HepG2 (cell line): Measurements from ENCODE around the gene CBX5. TPM values are rescaled to one million over a fixed set of nuclear protein-coding genes. Genes with fewer than 3 reads are reported as not detected.

Experiments
- FOXO1 ChIP-seq: sonication (generic); formaldehyde crosslinking; IDR thresholded peaks from 2 replicates; pipeline ENCODE4 v1.4.0; 2020; ENCODE audit warnings: missing genetic modification reagents
- HDAC1 ChIP-seq: sonication (generic); formaldehyde crosslinking; IDR thresholded peaks from 2 replicates; pipeline ENCODE4 v1.5.1; 2020; ENCODE audit warnings: mild to moderate bottlenecking, missing genetic modification reagents
- HNRNPK ChIP-seq: fragments of 200-400 bp; formaldehyde crosslinking; IDR thresholded peaks from 2 replicates; pipeline ENCODE4 v1.6.1; 2018; ENCODE audit warnings: low read length, low read depth, moderate library complexity, mild to moderate bottlenecking; ENCODE audit not compliant: poor library complexity, severe bottlenecking
- KDM2A ChIP-seq: sonication (generic); formaldehyde crosslinking; IDR thresholded peaks from 2 replicates; pipeline ENCODE4 v1.4.0; 2020; ENCODE audit warnings: low read depth, missing genetic modification reagents, borderline replicate concordance
- NAIF1 ChIP-seq: sonication (generic); formaldehyde crosslinking; IDR thresholded peaks from 2 replicates; pipeline ENCODE4 v1.5.0; 2020; ENCODE audit warnings: mild to moderate bottlenecking, missing genetic modification reagents, borderline replicate concordance
- NR2F6 ChIP-seq, 2 experiments: IDR thresholded peaks; 2 replicates each; pipeline ENCODE4 v1.6.1; 2016; ENCODE audit warnings: antibody characterized with exemption in 1 of 2, mild to moderate bottlenecking in 1 of 2
- PHF20 ChIP-seq: sonication (generic); formaldehyde crosslinking; IDR thresholded peaks from 2 replicates; pipeline ENCODE4 v1.5.0; 2020; ENCODE audit warnings: mild to moderate bottlenecking, missing genetic modification reagents
- POLR2A ChIP-seq, 2 experiments: IDR thresholded peaks; 2 replicates each; pipeline ENCODE4 v1.6.1; 2011; ENCODE audit warnings: low read depth in 2 of 2, low read length in 2 of 2, mild to moderate bottlenecking in 1 of 2, moderate library complexity in 1 of 2; ENCODE audit not compliant: insufficient read depth in 1 of 2
- RAD21 ChIP-seq: fragments of 450-650 bp; formaldehyde crosslinking; IDR thresholded peaks from 2 replicates; pipeline ENCODE4 v1.5.0; 2020; ENCODE audit warnings: mild to moderate bottlenecking
- RFX5 ChIP-seq: IDR thresholded peaks from 2 replicates; pipeline ENCODE4 v1.6.1; 2011; ENCODE audit warnings: low read depth, low read length, improper control_type of control experiment
- RXRA ChIP-seq: sonication (generic); formaldehyde crosslinking; IDR thresholded peaks from 2 replicates; pipeline ENCODE4 v1.5.1; 2020; ENCODE audit warnings: missing genetic modification reagents
- SAP130 ChIP-seq: IDR thresholded peaks from 2 replicates; pipeline ENCODE4 v1.6.1; 2016; ENCODE audit warnings: low read depth
- SRSF1 ChIP-seq: fragments of 200-400 bp; formaldehyde crosslinking; optimal IDR thresholded peaks from 2 replicates; pipeline ENCODE3; 2017; ENCODE audit warnings: mild to moderate bottlenecking, low read depth, low read length, moderate library complexity
- SRSF4 ChIP-seq: fragments of 200-400 bp; formaldehyde crosslinking; IDR thresholded peaks from one replicate; pipeline ENCODE4 v1.6.1; 2018; ENCODE audit warnings: mild to moderate bottlenecking, low read depth, low read length, moderate library complexity; ENCODE audit not compliant: poor library complexity, severe bottlenecking
- STAG1 ChIP-seq: sonication (generic); formaldehyde crosslinking; IDR thresholded peaks from 2 replicates; pipeline ENCODE4 v1.4.0; 2020; ENCODE audit warnings: missing genetic modification reagents
- THAP11 ChIP-seq: IDR thresholded peaks from 2 replicates; pipeline ENCODE4 v1.6.1; 2016; ENCODE audit warnings: missing biosample characterization, missing genetic modification reagents
- XRCC5 ChIP-seq: fragments of 200-400 bp; formaldehyde crosslinking; optimal IDR thresholded peaks from 2 replicates; pipeline ENCODE3; 2017; ENCODE audit warnings: mild to moderate bottlenecking, low read length
- ZNF143 ChIP-seq: sonication (generic); formaldehyde crosslinking; IDR thresholded peaks from 2 replicates; pipeline ENCODE4 v1.4.0; 2020; ENCODE audit warnings: missing genetic modification reagents
- ZNF501 ChIP-seq: sonication (generic); formaldehyde crosslinking; IDR thresholded peaks from 2 replicates; pipeline ENCODE4 v1.5.1; 2020; ENCODE audit warnings: mild to moderate bottlenecking, moderate library complexity, missing genetic modification reagents
- ZNF546 ChIP-seq: sonication (generic); formaldehyde crosslinking; conservative IDR thresholded peaks from 2 replicates; pipeline ENCODE4 v1.8.1; 2023; ENCODE audit warnings: mild to moderate bottlenecking, missing genetic modification reagents
- ZNF713 ChIP-seq: sonication (generic); formaldehyde crosslinking; IDR thresholded peaks from 2 replicates; pipeline ENCODE4 v1.4.0; 2020; ENCODE audit warnings: mild to moderate bottlenecking, missing genetic modification reagents
- ZNF747 ChIP-seq: sonication (generic); formaldehyde crosslinking; IDR thresholded peaks from 2 replicates; pipeline ENCODE4 v1.8.1; 2023; ENCODE audit warnings: missing genetic modification reagents, mild to moderate bottlenecking, borderline replicate concordance
- ZSCAN12 ChIP-seq: sonication (generic); formaldehyde crosslinking; IDR thresholded peaks from 2 replicates; pipeline ENCODE4 v1.9.0; 2021; ENCODE audit warnings: mild to moderate bottlenecking, missing genetic modification reagents
- polyA plus RNA-seq, 8 experiments: library from polyadenylated mRNA; depleted of rRNA in 3 of 8; stranded (reverse) in 7 of 8; unstranded in 1 of 8; fragments of >200 nt; fragmentation: Illumina TruSeq in 4 of 8; extraction: Trizol in 4 of 8; gene quantifications; 2 replicates each; pipeline versions ENCODE4 v1.2.1 to v1.2.3, GENCODE V29; 2011 to 2016; ENCODE audit warnings: low read depth in 4 of 8, missing spikeins in 1 of 8, mixed read lengths in 1 of 8; ENCODE audit not compliant: insufficient read depth in 1 of 8
- total RNA-seq, 5 experiments: library from RNA; depleted of rRNA; stranded (reverse); fragments of >200 nt; fragmentation: Illumina TruSeq; extraction: Trizol; gene quantifications; 2 replicates each; pipeline ENCODE4 v1.2.3, GENCODE V29; 2016; ENCODE audit warnings: low read depth in 1 of 5
- TF ChIP-seq, protein P1 (sequence below): sonication (generic); formaldehyde crosslinking; IDR thresholded peaks from 2 replicates; pipeline ENCODE4 v1.5.0; 2020; ENCODE audit warnings: mild to moderate bottlenecking, missing genetic modification reagents, moderate library complexity
- TF ChIP-seq, protein P2 (sequence below): sonication (generic); formaldehyde crosslinking; IDR thresholded peaks from 2 replicates; pipeline ENCODE4 v1.5.0; 2020; ENCODE audit warnings: missing genetic modification reagents, mild to moderate bottlenecking, borderline replicate concordance
- TF ChIP-seq, protein P3 (sequence below): sonication (generic); formaldehyde crosslinking; IDR thresholded peaks from 2 replicates; pipeline ENCODE4 v1.8.1; 2022; ENCODE audit warnings: mild to moderate bottlenecking, missing genetic modification reagents
- TF ChIP-seq, protein P4 (sequence below): IDR thresholded peaks from 2 replicates; pipeline ENCODE4 v1.6.1; 2018; ENCODE audit warnings: missing genetic modification reagents, mild to moderate bottlenecking, missing compliant biosample characterization

The CBX5 gene
- total and polyA plus RNA-seq, 2 of the 13 experiments (the other 11 are each of a cell fraction or from before 2014, with no cell fraction given): 16.0 to 22.2 TPM

DNA sequence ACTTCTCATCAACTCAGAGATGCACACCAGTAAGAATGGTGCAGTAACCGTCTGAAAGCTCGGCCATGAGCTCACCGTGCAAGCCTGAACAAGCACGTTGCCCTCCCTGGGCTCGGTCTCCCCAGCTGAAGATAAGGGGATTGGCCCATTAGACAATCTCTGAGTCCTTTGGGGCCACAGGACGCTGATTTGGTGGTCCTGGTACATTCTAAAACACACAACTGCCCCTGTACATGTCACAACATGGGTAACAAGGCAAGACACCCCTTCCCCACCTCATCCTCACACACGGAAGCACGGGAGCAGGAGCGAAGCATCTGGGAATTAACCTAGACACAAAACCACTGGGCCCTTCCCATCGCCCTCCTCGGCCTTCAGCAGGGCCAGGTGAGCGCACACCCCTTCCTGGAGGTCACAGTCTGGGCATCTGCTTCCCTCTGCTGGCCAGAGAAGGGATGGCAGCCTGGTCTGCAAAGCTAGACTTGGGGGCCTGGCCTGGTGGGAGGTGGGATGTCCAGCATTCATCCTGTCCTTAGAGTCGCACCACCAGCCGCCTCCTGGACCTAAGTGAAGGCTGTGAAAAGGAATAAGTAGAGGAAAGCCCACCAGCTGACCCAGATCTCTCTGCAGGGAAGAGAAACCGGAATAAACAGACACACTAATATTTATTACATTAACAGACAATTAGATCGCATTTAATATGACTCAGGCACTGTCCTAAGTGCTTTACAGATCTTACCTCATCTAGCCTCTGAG, 72.2 kb downstream of the CBX5 start (continued):
- TF ChIP-seq FOXO1 (CRISPR knock-in tag) (no peak), THAP11 (0 out of 2 replicates have a peak, but pooled peaks have one; percentile 20), ZNF546 (no peak), NAIF1 (CRISPR knock-in tag) (no peak), ZNF713 (CRISPR knock-in tag) (no peak), RAD21 (CRISPR knock-in tag) (peak; percentile 75), HDAC1 (CRISPR knock-in tag) (no peak), RFX5 (no peak), RXRA (CRISPR knock-in tag) (peak; percentile 28; the same call in 1 of the 2 replicates), XRCC5 (peak; percentile 74), NR2F6 (IDR thresholded peaks at IDR 0.05) (no peak), NR2F6 (CRISPR knock-in tag; IDR thresholded peaks at IDR 0.05) (peak; percentile 17; the same call in 1 of the 2 replicates), SAP130 (no peak), SRSF1 (no peak), PHF20 (CRISPR knock-in tag) (no peak), SRSF4 (no peak), KDM2A (CRISPR knock-in tag) (peak; percentile 40; the same call in 1 of the 2 replicates), HNRNPK (no peak), STAG1 (CRISPR knock-in tag) (peak; percentile 88), POLR2A (IDR thresholded peaks at IDR 0.05; ENCODE audit: insufficient read depth in 1 of 2, low read depth in 2 of 2, low read length in 2 of 2) (no peak), ZNF747 (CRISPR knock-in tag) (0 out of 2 replicates have a peak, but pooled peaks have one; percentile 38), ZNF143 (CRISPR knock-in tag) (peak; percentile 37; the same call in 1 of the 2 replicates), ZSCAN12 (CRISPR knock-in tag) (no peak), ZNF501 (CRISPR knock-in tag) (0 out of 2 replicates have a peak, but pooled peaks have one; percentile 35)
- TF ChIP-seq, protein P1, sequence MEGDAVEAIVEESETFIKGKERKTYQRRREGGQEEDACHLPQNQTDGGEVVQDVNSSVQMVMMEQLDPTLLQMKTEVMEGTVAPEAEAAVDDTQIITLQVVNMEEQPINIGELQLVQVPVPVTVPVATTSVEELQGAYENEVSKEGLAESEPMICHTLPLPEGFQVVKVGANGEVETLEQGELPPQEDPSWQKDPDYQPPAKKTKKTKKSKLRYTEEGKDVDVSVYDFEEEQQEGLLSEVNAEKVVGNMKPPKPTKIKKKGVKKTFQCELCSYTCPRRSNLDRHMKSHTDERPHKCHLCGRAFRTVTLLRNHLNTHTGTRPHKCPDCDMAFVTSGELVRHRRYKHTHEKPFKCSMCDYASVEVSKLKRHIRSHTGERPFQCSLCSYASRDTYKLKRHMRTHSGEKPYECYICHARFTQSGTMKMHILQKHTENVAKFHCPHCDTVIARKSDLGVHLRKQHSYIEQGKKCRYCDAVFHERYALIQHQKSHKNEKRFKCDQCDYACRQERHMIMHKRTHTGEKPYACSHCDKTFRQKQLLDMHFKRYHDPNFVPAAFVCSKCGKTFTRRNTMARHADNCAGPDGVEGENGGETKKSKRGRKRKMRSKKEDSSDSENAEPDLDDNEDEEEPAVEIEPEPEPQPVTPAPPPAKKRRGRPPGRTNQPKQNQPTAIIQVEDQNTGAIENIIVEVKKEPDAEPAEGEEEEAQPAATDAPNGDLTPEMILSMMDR (CRISPR knock-in tag): peak; percentile 95
- TF ChIP-seq, protein P2, sequence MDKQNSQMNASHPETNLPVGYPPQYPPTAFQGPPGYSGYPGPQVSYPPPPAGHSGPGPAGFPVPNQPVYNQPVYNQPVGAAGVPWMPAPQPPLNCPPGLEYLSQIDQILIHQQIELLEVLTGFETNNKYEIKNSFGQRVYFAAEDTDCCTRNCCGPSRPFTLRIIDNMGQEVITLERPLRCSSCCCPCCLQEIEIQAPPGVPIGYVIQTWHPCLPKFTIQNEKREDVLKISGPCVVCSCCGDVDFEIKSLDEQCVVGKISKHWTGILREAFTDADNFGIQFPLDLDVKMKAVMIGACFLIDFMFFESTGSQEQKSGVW (CRISPR knock-in tag): no peak
- TF ChIP-seq, protein P3, sequence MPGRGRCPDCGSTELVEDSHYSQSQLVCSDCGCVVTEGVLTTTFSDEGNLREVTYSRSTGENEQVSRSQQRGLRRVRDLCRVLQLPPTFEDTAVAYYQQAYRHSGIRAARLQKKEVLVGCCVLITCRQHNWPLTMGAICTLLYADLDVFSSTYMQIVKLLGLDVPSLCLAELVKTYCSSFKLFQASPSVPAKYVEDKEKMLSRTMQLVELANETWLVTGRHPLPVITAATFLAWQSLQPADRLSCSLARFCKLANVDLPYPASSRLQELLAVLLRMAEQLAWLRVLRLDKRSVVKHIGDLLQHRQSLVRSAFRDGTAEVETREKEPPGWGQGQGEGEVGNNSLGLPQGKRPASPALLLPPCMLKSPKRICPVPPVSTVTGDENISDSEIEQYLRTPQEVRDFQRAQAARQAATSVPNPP (CRISPR knock-in tag): no peak
- TF ChIP-seq, protein P4, sequence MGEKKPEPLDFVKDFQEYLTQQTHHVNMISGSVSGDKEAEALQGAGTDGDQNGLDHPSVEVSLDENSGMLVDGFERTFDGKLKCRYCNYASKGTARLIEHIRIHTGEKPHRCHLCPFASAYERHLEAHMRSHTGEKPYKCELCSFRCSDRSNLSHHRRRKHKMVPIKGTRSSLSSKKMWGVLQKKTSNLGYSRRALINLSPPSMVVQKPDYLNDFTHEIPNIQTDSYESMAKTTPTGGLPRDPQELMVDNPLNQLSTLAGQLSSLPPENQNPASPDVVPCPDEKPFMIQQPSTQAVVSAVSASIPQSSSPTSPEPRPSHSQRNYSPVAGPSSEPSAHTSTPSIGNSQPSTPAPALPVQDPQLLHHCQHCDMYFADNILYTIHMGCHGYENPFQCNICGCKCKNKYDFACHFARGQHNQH (CRISPR knock-in tag): 0 out of 2 replicates have a peak, but pooled peaks have one; percentile 27
